K562 (cell line): ENCODE data around the gene TPD52L1. TPM values are rescaled to one million over a fixed set of nuclear protein-coding genes. Genes with fewer than 3 reads are reported as not detected.

Source experiments
- ATF2 ChIP-seq: sonication (generic); formaldehyde crosslinking; IDR thresholded peaks from 2 replicates; pipeline ENCODE4 v1.8.1; 2022; ENCODE audit warnings: missing genetic modification reagents
- DDX20 ChIP-seq: fragments of 450-650 bp; IDR thresholded peaks from 2 replicates; pipeline ENCODE4 v1.6.1; 2016; ENCODE audit warnings: missing genetic modification characterization, low read depth, mild to moderate bottlenecking, missing compliant biosample characterization, moderate library complexity
- ERF ChIP-seq: fragments of 450-650 bp; formaldehyde crosslinking; IDR thresholded peaks from 2 replicates; pipeline ENCODE4 v1.4.0; 2020; ENCODE audit warnings: mild to moderate bottlenecking, mixed read lengths
- ESRRB ChIP-seq: fragments of 250-450 bp; sonication (Bioruptor Pico); IDR thresholded peaks from 2 replicates; pipeline ENCODE4 v1.5.0; 2020; ENCODE audit warnings: mild to moderate bottlenecking, moderate library complexity, borderline replicate concordance
- FOS ChIP-seq: IDR thresholded peaks from 3 replicates; pipeline ENCODE4 v1.6.1; 2011; ENCODE audit not compliant: insufficient read length; ENCODE audit errors: extremely low read depth
- HDAC6 ChIP-seq: IDR thresholded peaks from 2 replicates; pipeline ENCODE4 v1.6.1; 2012; ENCODE audit warnings: low read depth, mild to moderate bottlenecking, control low read depth, inconsistent platforms, low read length, moderate library complexity
- HES1 ChIP-seq: fragments of 450-650 bp; IDR thresholded peaks from 2 replicates; pipeline ENCODE4 v1.6.1; 2016; ENCODE audit warnings: low read depth, mild to moderate bottlenecking, moderate library complexity
- KDM1A ChIP-seq, 2 experiments: fragments of 450-650 bp; IDR thresholded peaks; 2 replicates each; pipeline ENCODE4 v1.6.1; 2016; ENCODE audit warnings: mild to moderate bottlenecking in 2 of 2
- LCOR ChIP-seq: sonication (generic); formaldehyde crosslinking; IDR thresholded peaks from 2 replicates; pipeline ENCODE4 v1.8.0; 2022; ENCODE audit warnings: mild to moderate bottlenecking, missing genetic modification reagents
- MTA3 ChIP-seq: fragments of 450-650 bp; formaldehyde crosslinking; IDR thresholded peaks from 2 replicates; pipeline ENCODE4 v1.6.1; 2017; ENCODE audit warnings: mild to moderate bottlenecking, borderline replicate concordance
- NFRKB ChIP-seq: fragments of 450-650 bp; IDR thresholded peaks from 2 replicates; pipeline ENCODE4 v1.6.1; 2016; ENCODE audit warnings: low read depth
- NR2C1 ChIP-seq, 2 experiments: fragments of 450-650 bp; IDR thresholded peaks; 2 replicates each; pipeline ENCODE4 v1.6.1; 2017; ENCODE audit warnings: mild to moderate bottlenecking in 2 of 2, antibody characterized with exemption in 1 of 2, inconsistent platforms in 1 of 2, missing compliant biosample characterization in 1 of 2, missing genetic modification characterization in 1 of 2
- PURB ChIP-seq: sonication (generic); formaldehyde crosslinking; IDR thresholded peaks from 2 replicates; pipeline ENCODE4 v1.9.0; 2021; ENCODE audit warnings: low read depth, mild to moderate bottlenecking, missing genetic modification reagents
- SIN3B ChIP-seq: fragments of 450-650 bp; IDR thresholded peaks from 2 replicates; pipeline ENCODE4 v1.6.1; 2017; ENCODE audit warnings: low read depth, mild to moderate bottlenecking, moderate library complexity
- ZBED1 ChIP-seq: IDR thresholded peaks from 2 replicates; pipeline ENCODE4 v1.6.1; 2014
- ZBTB7A ChIP-seq: IDR thresholded peaks from 2 replicates; pipeline ENCODE4 v1.6.1; 2011; ENCODE audit warnings: low read depth, mild to moderate bottlenecking, low read length, moderate library complexity, borderline replicate concordance; ENCODE audit not compliant: control insufficient read depth
- ZNF133 ChIP-seq: fragments of 250-450 bp; sonication (Bioruptor Pico); IDR thresholded peaks from 2 replicates; pipeline ENCODE4 v1.4.0; 2020; ENCODE audit warnings: mild to moderate bottlenecking
- ZNF277 ChIP-seq: fragments of 250-450 bp; sonication (Bioruptor Pico); IDR thresholded peaks from 2 replicates; pipeline ENCODE4 v1.8.0; 2022; ENCODE audit warnings: inconsistent platforms, mild to moderate bottlenecking, moderate library complexity, borderline replicate concordance
- ZNF3 ChIP-seq: fragments of 250-450 bp; sonication (Bioruptor Pico); IDR thresholded peaks from 2 replicates; pipeline ENCODE4 v1.5.0; 2021; ENCODE audit warnings: mild to moderate bottlenecking, moderate library complexity
- ZNF449 ChIP-seq: fragments of 250-450 bp; sonication (Bioruptor Pico); IDR thresholded peaks from 2 replicates; pipeline ENCODE4 v1.8.0; 2022; ENCODE audit warnings: moderate library complexity, mild to moderate bottlenecking, inconsistent platforms
- ZNF586 ChIP-seq: fragments of 450-650 bp; formaldehyde crosslinking; conservative IDR thresholded peaks from 2 replicates; pipeline ENCODE4 v1.4.0; 2020; ENCODE audit warnings: mild to moderate bottlenecking, moderate library complexity
- polyA plus RNA-seq, 8 experiments: library from polyadenylated mRNA; depleted of rRNA in 4 of 8; stranded (reverse) in 5 of 8; unstranded in 3 of 8; fragments of >200 nt; fragmentation: Nextera tagmentation in 2 of 8; fragmentation: Illumina TruSeq in 1 of 8; extraction: Ambion mirVana in 2 of 8; extraction: Trizol in 1 of 8; gene quantifications; 2 replicates each; pipeline versions ENCODE4 v1.2.1 to v1.2.3, GENCODE V29; 2011 to 2014; ENCODE audit warnings: inconsistent platforms in 1 of 8, missing spikeins in 1 of 8
- total RNA-seq, 7 experiments: library from RNA; depleted of rRNA in 6 of 7; stranded (reverse); fragments of >200 nt in 6 of 7; fragmentation: Illumina TruSeq in 2 of 7; extraction: Trizol in 2 of 7; gene quantifications; 2 replicates each; pipeline versions ENCODE4 v1.2.1 to v1.2.3, GENCODE V29; 2011 to 2021; ENCODE audit warnings: low replicate concordance in 1 of 7

TPD52L1 gene
- total and polyA plus RNA-seq, 9 of the 15 experiments (the other 6 are each of a cell fraction or from before 2014, with no cell fraction given) = 12.9 to 149 (median 75.7) TPM

- TF ChIP-seq MTA3 (0 out of 2 replicates have a peak, but pooled peaks have one; percentile 47), ATF2 (CRISPR knock-in tag) (no peak), ZNF586 (CRISPR knock-in tag) (no peak), DDX20 (tag) (peak; percentile 27; the same call in 1 of the 2 replicates), ESRRB (CRISPR knock-in tag) (no peak), SIN3B (no peak), HDAC6 (no peak), FOS (no peak), KDM1A (IDR thresholded peaks at IDR 0.05) (peak in 1 of 2 experiments; percentile 12; a peak in 1 of 4 replicates), ZNF3 (CRISPR knock-in tag) (no peak), ZBED1 (no peak), PURB (no peak), NR2C1 (IDR thresholded peaks at IDR 0.05) (no peak), NR2C1 (tag; IDR thresholded peaks at IDR 0.05) (peak; percentile 63), ZNF133 (CRISPR knock-in tag) (no peak), ZBTB7A (no peak), HES1 (0 out of 2 replicates have a peak, but pooled peaks have one; percentile 18), ERF (CRISPR knock-in tag) (no peak), LCOR (CRISPR knock-in tag) (0 out of 2 replicates have a peak, but pooled peaks have one; percentile 23), ZNF277 (CRISPR knock-in tag) (no peak), ZNF449 (0 out of 2 replicates have a peak, but pooled peaks have one; percentile 11), NFRKB (no peak; the same call in 1 of the 2 replicates)
Observed at GRCh38 chr6:125201961-125202729, 48.6 kb downstream of the TPD52L1 start (continued).
